C4-2B (cell line): ENCODE results near the gene DNAJA1.

ENCODE experiments used
- ZFX ChIP-seq: fragments of 450-650 bp; IDR thresholded peaks from 2 replicates; pipeline ENCODE4 v1.6.1; 2017
- TF ChIP-seq, protein P1 (sequence below): fragments of 450-650 bp; conservative IDR thresholded peaks from 2 replicates; pipeline ENCODE4 v1.5.1; 2017; ENCODE audit warnings: mild to moderate bottlenecking

DNA sequence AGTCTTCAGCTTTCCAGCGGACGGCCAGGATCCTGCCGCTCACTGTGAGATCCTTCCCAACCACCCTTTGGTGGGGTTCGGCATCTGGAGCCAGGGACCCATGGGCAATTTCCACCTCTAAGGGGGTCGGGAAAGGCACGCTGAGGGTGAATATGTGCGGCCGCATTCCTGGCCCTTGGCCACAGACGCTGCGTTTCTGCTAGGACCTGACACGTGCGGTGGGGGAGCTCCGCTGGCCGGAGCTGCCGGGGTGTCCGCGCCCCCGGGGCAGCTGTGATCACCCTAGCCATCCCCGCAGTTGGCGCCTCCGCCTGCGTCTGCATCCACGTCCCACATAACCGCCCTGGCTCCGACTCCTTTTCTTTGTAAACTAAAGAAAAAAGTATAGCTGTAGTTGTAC, 5.3 kb upstream of the DNAJA1 start:
- TF ChIP-seq, protein P1, sequence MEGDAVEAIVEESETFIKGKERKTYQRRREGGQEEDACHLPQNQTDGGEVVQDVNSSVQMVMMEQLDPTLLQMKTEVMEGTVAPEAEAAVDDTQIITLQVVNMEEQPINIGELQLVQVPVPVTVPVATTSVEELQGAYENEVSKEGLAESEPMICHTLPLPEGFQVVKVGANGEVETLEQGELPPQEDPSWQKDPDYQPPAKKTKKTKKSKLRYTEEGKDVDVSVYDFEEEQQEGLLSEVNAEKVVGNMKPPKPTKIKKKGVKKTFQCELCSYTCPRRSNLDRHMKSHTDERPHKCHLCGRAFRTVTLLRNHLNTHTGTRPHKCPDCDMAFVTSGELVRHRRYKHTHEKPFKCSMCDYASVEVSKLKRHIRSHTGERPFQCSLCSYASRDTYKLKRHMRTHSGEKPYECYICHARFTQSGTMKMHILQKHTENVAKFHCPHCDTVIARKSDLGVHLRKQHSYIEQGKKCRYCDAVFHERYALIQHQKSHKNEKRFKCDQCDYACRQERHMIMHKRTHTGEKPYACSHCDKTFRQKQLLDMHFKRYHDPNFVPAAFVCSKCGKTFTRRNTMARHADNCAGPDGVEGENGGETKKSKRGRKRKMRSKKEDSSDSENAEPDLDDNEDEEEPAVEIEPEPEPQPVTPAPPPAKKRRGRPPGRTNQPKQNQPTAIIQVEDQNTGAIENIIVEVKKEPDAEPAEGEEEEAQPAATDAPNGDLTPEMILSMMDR: no peak
- no peak for TF ChIP-seq ZFX
